ENCODE data around the gene PCDH10.

DNA sequence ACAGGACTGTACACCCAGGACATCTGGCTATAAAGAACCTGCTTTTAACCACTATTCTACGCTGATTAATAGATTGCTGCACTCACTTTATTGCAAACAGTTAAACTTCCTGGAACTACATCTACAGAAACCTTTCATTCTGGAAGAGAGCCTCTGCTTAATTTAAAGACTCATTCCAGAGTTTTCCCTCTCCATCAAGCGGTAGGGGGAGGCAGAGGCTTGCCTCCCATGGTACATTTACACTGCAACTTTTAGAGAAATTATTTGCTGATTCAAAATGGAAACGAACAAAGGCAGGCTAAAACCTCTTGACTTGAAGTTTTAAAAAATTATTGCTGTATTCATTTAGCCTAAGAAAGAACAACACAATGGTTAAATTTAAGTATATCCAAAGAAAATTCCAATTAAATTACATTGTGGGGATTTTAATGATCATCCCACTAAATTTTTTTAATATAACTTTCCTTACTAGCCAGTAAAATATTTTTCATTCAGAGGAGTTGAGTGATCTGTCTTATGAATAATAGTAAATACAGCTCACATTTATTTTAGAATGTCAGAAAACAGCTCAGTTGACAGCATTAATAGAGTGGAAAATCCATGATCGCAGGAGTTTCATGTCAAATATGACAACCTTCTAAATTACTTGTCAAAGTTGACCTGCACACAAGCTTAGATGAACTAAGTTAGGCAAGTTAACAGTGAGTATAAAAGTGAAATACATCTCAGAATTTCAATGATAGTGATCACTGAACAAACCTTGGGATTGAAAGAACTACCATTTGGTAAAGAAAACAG, 46.3 kb upstream of the PCDH10 start:
- TF ChIP-seq, protein P1, sequence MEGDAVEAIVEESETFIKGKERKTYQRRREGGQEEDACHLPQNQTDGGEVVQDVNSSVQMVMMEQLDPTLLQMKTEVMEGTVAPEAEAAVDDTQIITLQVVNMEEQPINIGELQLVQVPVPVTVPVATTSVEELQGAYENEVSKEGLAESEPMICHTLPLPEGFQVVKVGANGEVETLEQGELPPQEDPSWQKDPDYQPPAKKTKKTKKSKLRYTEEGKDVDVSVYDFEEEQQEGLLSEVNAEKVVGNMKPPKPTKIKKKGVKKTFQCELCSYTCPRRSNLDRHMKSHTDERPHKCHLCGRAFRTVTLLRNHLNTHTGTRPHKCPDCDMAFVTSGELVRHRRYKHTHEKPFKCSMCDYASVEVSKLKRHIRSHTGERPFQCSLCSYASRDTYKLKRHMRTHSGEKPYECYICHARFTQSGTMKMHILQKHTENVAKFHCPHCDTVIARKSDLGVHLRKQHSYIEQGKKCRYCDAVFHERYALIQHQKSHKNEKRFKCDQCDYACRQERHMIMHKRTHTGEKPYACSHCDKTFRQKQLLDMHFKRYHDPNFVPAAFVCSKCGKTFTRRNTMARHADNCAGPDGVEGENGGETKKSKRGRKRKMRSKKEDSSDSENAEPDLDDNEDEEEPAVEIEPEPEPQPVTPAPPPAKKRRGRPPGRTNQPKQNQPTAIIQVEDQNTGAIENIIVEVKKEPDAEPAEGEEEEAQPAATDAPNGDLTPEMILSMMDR (IDR thresholded peaks at IDR 0.05): no peak
- TF ChIP-seq POLR2A (IDR thresholded peaks at IDR 0.05): no peak

All from testis (tissue), 2 donors.